ENCODE data around the gene TAX1BP1. TPM values are rescaled to one million over a fixed set of nuclear protein-coding genes. Genes with fewer than 3 reads are reported as not detected.

Gene TAX1BP1
- polyA plus RNA-seq, 1 donor from 2014 or later, result 90.2 TPM

DNA sequence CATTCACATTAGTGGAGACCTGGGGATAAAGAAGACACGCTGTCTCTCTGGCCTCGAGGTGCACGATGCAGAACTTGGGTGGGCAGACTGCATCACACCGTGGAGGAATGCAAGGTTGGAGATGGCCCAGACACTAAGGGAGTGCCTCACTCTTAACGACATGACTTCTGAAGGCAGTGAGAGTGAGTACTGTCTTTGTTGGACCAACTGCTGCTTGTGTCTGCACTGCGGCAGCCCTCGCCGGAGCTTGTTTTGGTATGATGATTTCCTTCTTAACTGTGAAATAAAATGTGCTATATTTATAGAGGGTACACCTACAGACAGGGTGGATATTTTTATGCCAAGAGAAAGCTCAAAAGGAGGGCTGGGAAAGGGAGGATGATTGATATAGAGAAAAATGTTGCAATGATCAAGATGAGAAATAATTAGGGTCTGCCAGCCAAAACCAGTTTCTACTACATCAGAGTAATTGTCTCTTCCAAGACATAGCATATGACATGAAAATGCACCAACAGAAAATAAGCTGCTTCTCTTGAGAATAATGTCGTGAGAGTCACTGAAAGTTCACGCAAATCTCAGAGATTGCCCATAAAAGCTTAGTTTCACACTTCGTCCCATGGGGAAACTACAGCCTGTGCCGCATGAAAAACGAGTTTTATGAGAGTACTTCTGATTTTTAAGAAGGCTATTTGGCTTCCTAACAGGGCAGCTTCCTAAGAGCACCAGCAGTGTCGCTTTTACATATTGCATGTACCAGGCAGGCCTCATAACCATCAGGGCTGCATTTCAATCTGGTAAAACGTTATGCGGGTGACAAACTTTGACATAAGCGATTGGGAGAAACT, 127.1 kb downstream of the TAX1BP1 start:
- H3K9me3 Mint-ChIP-seq, result no peaks in the 10 kb centered on the region
- no peaks in the 10 kb centered on the region for H3K27me3 Mint-ChIP-seq
- no peak overlapping the region for H3K27ac Mint-ChIP-seq
- H3K36me3 Mint-ChIP-seq, result peaks cover 18% of the 10 kb centered on the region
- H3K4me1 Mint-ChIP-seq, result peaks cover 0 to 2% (median 0%) of the 10 kb centered on the region in 3 donors
- no peak overlapping the region for H3K4me3 Mint-ChIP-seq

DNA sequence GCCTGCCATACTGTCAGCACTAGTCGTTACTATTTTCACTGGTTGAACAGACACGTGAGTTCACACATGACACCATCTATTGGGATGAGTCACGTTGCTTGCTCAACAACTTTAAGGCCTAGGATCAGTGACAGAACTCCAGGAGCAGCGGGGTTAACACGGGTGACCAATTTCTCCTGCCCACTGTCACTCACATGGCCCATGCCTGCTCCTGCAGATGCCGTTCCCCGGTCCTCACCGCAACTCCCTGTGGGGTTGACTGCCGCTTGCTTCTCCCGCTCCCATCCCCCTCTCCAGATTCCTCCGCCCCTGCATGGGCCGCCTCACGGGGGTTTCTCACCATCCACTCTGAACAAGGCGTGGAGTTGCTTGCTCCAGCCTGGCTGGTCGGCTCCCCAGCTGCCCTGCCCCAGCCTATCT, 128.2 kb downstream of the TAX1BP1 start:
- Mint-ChIP-seq H3K27ac (peak overlapping the region in 1 of 3 donors; percentile 39), H3K4me1 (peaks cover 0 to 1% (median under 1%) of the 10 kb centered on the region in 3 donors), H3K4me3 (no peak overlapping the region), H3K36me3 (peaks cover 13% of the 10 kb centered on the region), H3K9me3 (no peaks in the 10 kb centered on the region), H3K27me3 (no peaks in the 10 kb centered on the region)

DNA sequence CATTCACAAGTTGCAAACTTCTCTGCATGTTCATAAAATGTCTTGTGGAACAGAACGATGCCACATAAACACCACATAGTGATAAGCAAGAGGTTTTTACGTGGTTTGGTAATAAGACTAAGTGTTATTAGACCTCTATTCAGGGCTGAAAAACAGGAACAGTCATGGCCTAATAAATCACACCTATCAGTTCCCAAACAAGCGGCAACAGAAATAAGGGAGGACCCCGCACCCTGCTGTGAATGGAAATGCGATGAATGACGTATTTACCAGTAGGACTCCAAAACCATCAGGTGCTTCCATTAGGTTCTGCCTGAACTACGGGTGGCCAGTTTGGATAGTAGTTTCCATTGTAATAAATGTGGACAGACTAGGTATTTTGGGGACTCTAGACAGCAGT, 129.1 kb downstream of the TAX1BP1 start:
- Mint-ChIP-seq H3K4me3 (no peak overlapping the region), H3K4me1 (peaks cover 0 to 4% (median 1%) of the 10 kb centered on the region in 3 donors), H3K9me3 (no peaks in the 10 kb centered on the region), H3K36me3 (peaks cover 10% of the 10 kb centered on the region), H3K27ac (no peak overlapping the region), H3K27me3 (no peaks in the 10 kb centered on the region)

DNA sequence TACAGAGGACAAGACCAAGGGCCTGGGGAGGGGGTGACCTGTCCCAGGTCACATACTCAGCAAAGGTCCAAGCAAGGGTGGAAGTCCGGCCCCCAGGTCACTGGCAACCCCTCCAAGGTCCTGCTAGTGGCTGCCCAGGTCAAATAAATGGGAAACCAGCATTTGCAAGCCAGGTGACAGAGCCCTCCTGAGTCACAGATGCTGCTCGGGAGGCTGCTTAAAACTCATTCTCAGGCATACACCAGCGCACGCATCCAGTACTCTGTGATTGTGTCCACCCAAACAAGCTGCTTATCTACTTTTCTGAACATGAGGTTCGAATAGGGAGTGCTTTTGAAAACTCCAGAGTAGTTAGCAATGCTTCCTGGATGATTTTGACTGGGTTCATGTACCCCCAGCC, 130.6 kb downstream of the TAX1BP1 start:
- peaks cover 0 to 5% (median 1%) of the 10 kb centered on the region in 3 donors for H3K4me1 Mint-ChIP-seq
- peaks cover 14% of the 10 kb centered on the region for H3K36me3 Mint-ChIP-seq
- peak overlapping the region in 1 of 3 donors; percentile 53 for H3K27ac Mint-ChIP-seq
- no peak overlapping the region for H3K4me3 Mint-ChIP-seq
- no peaks in the 10 kb centered on the region for H3K27me3 Mint-ChIP-seq
- H3K9me3 Mint-ChIP-seq, result no peaks in the 10 kb centered on the region

DNA sequence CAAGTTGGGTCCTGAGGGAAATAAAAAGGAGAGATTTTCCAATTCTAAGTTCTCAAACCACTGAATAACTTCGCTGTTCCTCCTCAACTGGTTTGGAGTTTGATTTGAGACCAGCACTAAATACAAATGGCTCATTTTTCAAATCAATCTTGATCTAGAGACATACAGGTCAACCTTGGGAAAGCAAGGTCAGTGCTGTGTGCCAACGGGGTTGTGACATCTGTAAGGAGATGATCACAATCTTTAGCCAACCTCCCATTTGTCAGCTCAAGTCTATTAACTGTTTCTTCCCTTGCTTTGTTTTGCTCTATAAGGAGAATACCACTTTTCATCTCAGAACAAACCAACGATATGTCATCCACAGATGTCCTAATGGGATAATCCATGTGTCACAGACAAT, 131.1 kb downstream of the TAX1BP1 start:
- Mint-ChIP-seq H3K9me3 (no peaks in the 10 kb centered on the region), H3K27me3 (no peaks in the 10 kb centered on the region), H3K4me1 (peaks cover 0 to 5% (median 1%) of the 10 kb centered on the region in 3 donors), H3K36me3 (peaks cover 14% of the 10 kb centered on the region), H3K4me3 (no peak overlapping the region), H3K27ac (no peak overlapping the region)

DNA sequence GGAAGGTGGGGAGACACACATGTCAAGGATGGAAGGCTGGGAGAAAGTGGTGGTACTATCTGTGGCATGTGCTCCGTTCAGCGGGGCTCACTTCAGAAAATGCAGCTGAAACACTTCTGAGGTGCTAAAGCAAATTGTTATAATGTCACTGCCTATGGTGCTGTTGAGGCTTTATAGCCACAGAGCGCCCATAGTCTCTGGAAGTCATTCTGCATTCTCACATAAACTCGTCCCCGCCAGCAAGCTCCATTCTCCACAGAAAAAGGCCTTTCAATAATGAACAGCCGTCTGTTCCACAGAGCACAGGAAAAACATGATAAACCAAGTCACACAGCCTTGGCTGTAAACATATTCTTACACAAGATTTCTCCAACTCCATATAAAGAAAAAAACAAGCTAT, 131.9 kb downstream of the TAX1BP1 start:
- Mint-ChIP-seq H3K36me3 (peaks cover 11% of the 10 kb centered on the region), H3K4me1 (peaks cover 0 to 5% (median 1%) of the 10 kb centered on the region in 3 donors), H3K9me3 (no peaks in the 10 kb centered on the region), H3K4me3 (no peak overlapping the region), H3K27me3 (no peaks in the 10 kb centered on the region), H3K27ac (no peak overlapping the region)

DNA sequence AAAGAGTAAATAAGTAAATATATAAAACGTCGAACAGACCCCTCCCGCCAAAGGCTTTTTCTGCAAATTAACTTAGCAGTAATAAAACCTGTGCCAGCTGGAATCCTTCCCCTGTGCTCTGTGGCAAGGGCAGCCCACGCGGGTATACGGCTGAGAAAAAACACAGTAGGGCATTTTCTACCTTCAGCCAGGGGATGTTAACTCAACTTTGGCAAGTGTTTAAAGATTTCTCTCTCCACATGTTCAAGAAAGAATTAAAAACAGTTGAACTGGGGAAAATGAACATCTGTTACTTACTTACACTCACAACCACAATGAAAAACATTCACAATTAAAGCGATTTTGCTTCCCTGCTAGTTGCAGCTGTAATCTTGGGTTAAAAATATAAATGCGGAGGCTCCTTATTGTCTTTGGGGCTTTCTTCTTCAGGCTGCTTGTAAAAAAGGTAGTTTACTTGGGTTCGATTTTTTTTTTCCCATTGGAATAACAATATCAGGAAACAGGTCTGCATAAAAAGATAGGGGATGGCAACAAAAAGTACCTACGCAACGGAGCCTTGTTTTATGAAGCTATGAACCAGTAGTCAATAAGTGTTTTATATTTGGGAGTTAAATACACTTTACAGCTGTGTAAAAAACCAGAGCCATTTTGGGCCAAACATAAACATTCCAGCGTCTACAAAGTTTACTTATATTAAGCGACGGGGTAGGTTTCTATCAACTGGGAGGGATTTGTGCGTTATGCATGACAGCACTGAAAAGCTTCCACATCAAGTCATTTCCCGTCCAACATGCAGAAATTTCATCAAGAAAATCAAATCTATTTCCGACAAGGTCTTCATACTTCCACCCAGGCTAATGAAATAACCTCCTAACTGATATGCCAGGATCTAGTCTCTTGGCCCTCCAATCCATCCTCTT, 132.7 kb downstream of the TAX1BP1 start:
- Mint-ChIP-seq H3K9me3 (no peaks in the 10 kb centered on the region), H3K36me3 (peaks cover 10% of the 10 kb centered on the region), H3K4me3 (no peak overlapping the region), H3K27me3 (no peaks in the 10 kb centered on the region), H3K4me1 (peaks cover 1 to 5% (median 2%) of the 10 kb centered on the region in 3 donors), H3K27ac (no peak overlapping the region)

DNA sequence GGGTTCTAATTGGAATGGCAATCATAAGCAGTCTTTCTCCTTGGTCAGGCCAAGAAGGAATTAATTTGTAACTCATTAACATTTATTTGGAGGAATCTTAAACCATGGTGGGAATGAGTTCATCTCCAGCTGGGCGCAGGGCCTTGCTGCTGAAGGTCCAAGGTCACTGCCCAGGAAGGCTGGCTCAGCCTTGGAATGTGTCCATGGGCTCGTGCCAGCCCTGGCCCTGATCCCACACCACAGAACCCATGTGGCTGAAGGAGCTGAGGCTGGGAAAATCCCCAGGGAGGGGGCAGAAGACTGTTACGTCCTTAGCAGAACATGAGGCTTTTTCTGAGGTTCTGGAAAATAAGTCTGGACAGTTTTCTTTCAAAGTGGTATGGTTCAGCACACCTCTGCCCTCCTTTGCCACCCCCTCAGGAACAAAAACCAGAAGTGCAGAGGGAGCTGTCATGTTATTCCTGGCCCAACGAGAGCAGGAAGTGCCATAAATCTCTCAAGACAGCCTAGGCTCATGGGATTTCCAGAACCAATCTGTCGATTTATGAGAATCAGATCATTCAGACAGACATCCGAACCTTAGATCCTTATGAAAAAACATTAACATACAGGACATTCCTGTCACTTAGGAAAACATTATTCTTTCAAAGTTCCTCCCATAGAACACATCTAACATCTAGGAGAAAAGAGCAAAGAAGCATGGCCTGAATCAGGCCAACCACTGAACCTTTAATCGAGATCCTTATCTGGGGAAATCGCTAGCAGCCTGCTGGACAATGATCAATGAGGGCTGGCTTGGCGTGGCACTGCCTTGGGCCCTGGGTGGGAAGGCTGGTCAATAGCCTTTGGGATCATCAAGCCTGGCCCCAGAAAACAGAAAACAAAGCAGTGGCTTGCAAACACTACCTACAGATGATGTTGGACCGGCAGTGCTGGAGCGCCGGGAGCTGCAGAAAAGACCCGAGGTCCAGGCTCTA, 134.3 kb downstream of the TAX1BP1 start:
- Mint-ChIP-seq H3K27me3 (no peaks in the 10 kb centered on the region), H3K4me3 (no peak overlapping the region), H3K9me3 (no peaks in the 10 kb centered on the region), H3K4me1 (peaks cover 1 to 7% (median 5%) of the 10 kb centered on the region in 3 donors), H3K36me3 (peaks cover 13% of the 10 kb centered on the region), H3K27ac (no peak overlapping the region)

DNA sequence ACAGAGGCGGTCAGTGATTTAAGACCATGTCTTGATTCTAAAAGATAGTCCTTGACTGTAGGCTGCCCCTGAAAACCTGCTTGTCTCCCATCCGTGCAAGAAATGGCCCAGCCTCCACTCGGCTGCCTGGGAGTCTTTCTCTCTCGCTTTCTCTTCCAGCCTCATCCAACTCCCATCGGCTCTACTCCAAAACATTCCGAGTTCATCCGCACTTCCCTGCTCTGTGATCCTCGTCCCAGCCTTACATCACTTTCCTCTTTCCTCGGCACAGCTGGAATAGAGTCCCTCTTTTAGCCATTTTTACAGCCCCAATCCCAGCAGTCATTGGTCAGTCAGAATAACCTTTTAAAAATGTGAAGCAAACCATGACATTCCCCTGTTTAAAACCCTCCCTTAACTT, 135.1 kb downstream of the TAX1BP1 start:
- peaks cover 11% of the 10 kb centered on the region for H3K36me3 Mint-ChIP-seq
- H3K4me3 Mint-ChIP-seq, result no peak overlapping the region
- no peak overlapping the region for H3K27ac Mint-ChIP-seq
- H3K27me3 Mint-ChIP-seq, result no peaks in the 10 kb centered on the region
- H3K4me1 Mint-ChIP-seq, result peaks cover 0 to 7% (median 5%) of the 10 kb centered on the region in 3 donors
- H3K9me3 Mint-ChIP-seq, result no peaks in the 10 kb centered on the region

DNA sequence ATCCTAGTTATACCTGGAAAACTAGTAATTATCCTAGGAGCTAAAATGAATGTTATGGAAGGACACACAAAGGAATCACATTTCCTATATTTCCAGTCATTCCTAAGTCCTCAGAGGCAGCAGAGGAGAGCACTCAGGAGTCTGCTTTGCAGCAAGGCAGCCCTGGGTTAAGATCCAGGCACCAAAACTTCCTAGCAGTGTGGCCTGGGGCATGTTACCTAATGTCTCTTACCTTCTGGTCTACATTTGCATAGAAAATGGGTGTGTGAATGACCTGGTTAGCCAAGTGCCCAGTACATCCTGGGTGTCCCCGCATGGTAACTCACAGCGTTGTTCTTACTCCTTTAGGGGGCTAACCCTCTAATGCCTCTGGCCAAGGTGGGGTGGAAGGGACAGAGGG, 135.9 kb downstream of the TAX1BP1 start:
- Mint-ChIP-seq H3K9me3 (no peaks in the 10 kb centered on the region), H3K36me3 (peaks cover 11% of the 10 kb centered on the region), H3K27ac (no peak overlapping the region), H3K27me3 (no peaks in the 10 kb centered on the region), H3K4me1 (peaks cover 0 to 7% (median 5%) of the 10 kb centered on the region in 3 donors), H3K4me3 (no peak overlapping the region)

DNA sequence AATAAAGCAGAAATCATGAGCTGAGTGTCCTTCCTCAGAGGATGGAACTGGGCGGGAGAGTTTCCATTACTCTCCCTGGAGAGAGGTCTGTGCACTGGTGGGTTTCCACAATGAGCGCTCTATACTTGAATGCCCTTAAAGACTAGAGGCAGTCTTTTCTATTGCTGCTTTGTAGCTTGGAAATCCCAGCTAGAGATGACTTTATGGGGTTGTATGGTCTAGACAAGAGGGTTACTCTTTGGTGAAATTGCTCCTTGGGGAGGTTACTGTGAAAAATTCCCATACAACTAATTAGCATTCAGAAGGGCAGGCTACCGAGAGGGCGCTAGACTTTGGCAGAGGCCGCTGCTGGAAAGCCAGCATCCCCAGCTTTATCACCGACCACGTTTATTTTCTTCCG, 136.8 kb downstream of the TAX1BP1 start:
- Mint-ChIP-seq H3K9me3 (no peaks in the 10 kb centered on the region), H3K27me3 (no peaks in the 10 kb centered on the region), H3K4me1 (peaks cover 0 to 7% (median 5%) of the 10 kb centered on the region in 3 donors), H3K4me3 (no peak overlapping the region), H3K27ac (no peak overlapping the region), H3K36me3 (peaks cover 11% of the 10 kb centered on the region)

Measured in IgD-negative memory B cell (primary cell).